ENCODE data around the gene SPTSSA. TPM values are rescaled to one million over a fixed set of nuclear protein-coding genes. Genes with fewer than 3 reads are reported as not detected.
"Not testable (repeated sequence)": the region's sequence is repeated elsewhere in the genome, so short reads cannot be mapped to it uniquely, and the experiment has no call there.

The SPTSSA gene
- total RNA-seq, 1 experiment from 2014 or later, result 25.0 TPM

DNA sequence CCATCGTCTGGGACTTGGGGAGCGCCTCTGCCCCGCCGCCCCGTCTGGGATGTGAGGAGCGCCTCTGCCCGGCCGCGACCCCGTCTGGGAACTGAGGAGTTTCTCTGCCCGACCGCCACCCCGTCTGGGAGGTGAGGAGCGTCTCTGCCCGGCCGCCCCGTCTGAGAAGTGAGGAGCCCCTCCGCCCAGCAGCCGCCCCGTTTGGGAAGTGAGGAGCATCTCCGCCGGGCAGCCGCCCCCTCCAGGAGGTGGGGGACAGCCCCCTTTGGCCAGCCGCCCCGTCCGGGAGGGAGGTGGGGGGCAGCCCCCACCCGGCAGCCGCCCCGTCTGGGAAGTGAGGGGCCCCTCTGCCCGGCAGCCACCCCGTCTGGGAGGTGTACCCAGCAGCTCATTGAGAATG, 14.0 kb upstream of the SPTSSA start:
- in situ Hi-C loops (cut with HindIII; ENCODE audit: low pct_unique_long_range_greater_than_20kb, low sequenced_read_pairs); DNase-seq (ENCODE audit: low read depth): not testable (repeated sequence)

DNA sequence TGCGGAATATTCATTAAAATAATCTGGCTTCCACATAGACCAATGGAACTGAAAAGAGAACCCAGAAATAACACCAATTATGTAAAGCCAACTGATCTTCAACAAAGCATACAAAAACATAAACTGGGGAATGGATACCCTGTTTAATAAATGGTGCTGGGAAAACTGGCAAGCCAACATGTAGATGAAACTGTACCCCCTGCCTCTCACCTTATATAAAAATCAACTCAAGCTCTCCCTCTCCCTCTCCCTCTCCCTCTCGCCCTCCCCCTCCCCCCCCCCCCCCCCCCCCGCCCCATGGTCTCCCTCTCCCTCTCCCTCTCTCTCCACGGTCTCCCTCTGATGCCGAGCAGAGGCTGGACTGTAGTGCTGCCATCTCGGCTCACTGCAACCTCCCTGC, 13.1 kb upstream of the SPTSSA start:
- in situ Hi-C loops (cut with HindIII; ENCODE audit: low pct_unique_long_range_greater_than_20kb, low sequenced_read_pairs), result no loop called here
- no peak for DNase-seq (ENCODE audit: low read depth)

DNA sequence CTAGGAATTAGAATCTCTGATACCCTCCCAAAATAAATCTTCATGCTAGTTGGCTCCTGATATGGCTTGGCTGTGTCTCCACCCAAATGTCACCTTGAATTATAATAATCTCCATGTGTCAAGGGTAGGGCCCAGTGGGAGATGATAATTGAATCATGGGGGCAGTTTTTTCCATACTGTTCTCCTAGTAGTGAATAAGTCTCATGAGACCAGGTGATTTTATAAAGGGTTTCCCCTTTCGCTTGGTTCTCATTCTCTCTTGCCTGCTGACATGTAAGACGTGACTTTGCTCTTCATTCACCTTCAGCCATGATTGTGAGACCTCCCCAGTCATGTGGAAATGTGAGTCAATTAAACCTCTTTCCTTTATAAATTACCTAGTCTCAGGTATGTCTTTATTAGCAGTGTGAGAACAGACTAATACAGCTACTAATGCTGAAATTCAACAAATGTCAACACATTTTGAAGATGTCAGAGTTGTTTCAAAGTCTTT, 12.2 kb upstream of the SPTSSA start:
- in situ Hi-C loops (cut with HindIII; ENCODE audit: low pct_unique_long_range_greater_than_20kb, low sequenced_read_pairs), result no loop called here
- DNase-seq (ENCODE audit: low read depth), result no peak

DNA sequence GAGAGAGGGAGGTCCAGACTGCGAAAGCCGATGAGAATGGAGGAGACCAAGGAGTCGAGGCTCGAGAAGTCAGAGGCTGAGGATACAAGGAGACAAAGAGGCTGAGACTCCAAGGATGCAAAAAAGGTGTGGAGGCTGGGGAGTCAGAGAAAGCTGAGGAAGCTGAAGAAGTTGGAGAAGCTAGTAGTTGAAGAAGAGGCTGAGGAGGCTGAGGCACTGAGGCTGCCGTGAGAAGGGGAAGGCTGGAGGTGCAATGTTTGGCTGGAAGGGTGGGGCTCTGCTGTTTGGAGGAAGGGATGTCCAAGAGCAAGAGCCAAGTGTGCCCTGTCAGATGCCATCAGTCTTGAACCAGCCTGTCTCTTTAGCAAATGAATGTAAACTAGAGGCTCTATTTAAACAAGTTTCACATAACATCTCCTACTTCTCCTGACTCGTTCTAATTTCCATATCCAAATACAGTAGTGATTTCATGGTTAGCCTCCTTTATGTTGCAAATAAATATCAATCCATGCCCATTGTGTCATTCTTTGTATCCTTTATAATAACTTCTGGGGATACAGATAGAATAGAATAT, 10.8 kb upstream of the SPTSSA start:
- no peak for DNase-seq (ENCODE audit: low read depth)
- in situ Hi-C loops (cut with HindIII; ENCODE audit: low pct_unique_long_range_greater_than_20kb, low sequenced_read_pairs), result no loop called here

DNA sequence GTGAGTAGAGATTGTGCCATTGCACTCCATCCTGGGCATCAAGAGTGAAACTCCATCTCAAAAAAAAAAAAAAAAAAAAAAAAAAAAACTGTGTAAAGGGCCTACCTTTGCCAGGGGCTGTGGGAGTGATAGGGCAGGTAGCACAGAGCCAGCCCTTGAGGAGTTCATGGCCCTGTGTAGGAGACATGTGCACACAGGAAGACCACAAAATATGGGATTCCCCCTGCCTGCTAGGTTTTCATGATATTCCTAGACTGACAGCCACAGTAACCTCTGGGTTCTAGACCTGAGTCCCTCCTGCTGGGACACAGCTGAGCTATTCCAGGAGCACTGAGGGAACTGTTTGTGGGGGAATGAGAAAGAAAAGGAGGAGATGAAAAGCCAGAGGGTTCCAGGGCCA, 8.3 kb upstream of the SPTSSA start:
- DNase-seq (ENCODE audit: low read depth), result no peak
- in situ Hi-C loops (cut with HindIII; ENCODE audit: low pct_unique_long_range_greater_than_20kb, low sequenced_read_pairs), result no loop called here

DNA sequence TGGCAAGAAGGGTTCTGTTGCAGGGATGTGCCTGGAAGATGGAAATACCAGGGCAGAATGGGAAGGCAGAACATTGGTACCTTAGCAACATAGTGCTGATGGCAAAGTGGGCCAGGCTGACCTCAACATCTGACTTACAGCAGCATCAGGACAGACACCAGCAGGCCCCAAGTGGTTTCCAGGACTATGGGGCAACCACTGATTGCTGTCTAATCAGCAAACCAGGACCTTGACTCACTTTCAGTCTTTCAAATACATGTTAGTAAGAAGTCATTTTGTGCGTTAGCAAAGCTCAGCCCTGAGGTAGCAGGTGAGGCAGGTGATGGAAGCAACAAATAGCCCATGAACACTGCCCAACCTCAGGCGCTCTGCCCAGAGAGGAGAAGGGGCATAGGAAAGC, 4.7 kb upstream of the SPTSSA start:
- in situ Hi-C loops (cut with HindIII; ENCODE audit: low pct_unique_long_range_greater_than_20kb, low sequenced_read_pairs), result no loop called here

GRCh38 chr14:34465069-34465859, 3.2 kb upstream of the SPTSSA start:
- in situ Hi-C loops (cut with HindIII; ENCODE audit: low pct_unique_long_range_greater_than_20kb, low sequenced_read_pairs), result no loop called here

More for the DNA sequence above, 4.7 kb upstream of the SPTSSA start:
- no peak for DNase-seq (ENCODE audit: low read depth)

GRCh38 chr14:34463598-34463961, 1.5 kb upstream of the SPTSSA start:
- in situ Hi-C loops (cut with HindIII; ENCODE audit: low pct_unique_long_range_greater_than_20kb, low sequenced_read_pairs), result no loop called here
- DNase-seq (ENCODE audit: low read depth), result no peak

More at GRCh38 chr14:34465069-34465859, 3.2 kb upstream of the SPTSSA start:
- DNase-seq (ENCODE audit: low read depth), result peak; percentile 33

GRCh38 chr14:34461334-34462131, 507 bp downstream of the SPTSSA start:
- in situ Hi-C loops (cut with HindIII; ENCODE audit: low pct_unique_long_range_greater_than_20kb, low sequenced_read_pairs), result no loop called here
- peak; percentile 16 for DNase-seq (ENCODE audit: low read depth)

GRCh38 chr14:34460841-34461240, 1.2 kb downstream of the SPTSSA start:
- in situ Hi-C loops (cut with HindIII; ENCODE audit: low pct_unique_long_range_greater_than_20kb, low sequenced_read_pairs), result no loop called here

GRCh38 chr14:34460295-34460694, 1.7 kb downstream of the SPTSSA start:
- no peak for DNase-seq (ENCODE audit: low read depth)
- in situ Hi-C loops (cut with HindIII; ENCODE audit: low pct_unique_long_range_greater_than_20kb, low sequenced_read_pairs), result no loop called here

More at GRCh38 chr14:34460841-34461240, 1.2 kb downstream of the SPTSSA start:
- DNase-seq (ENCODE audit: low read depth), result peak; percentile 10

DNA sequence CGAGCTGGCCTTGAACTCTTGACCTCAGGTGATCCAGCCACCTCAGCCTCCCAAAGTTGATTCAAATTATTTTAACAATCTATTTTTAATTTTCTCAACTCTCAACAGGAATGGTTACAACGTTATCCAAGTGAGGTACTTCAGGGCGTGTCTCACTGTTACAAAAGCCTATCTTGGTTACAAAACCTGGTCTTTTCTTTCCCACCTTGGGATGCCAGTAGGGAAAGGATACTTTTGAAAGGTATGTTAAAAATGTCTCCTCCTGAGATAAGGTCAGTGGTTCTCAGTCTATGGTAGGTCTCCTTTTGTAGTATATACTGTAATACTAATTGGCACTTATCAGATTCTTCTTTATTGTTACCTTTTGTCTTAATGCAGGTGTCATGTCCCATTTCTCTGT, 4.9 kb downstream of the SPTSSA start:
- no peak for DNase-seq (ENCODE audit: low read depth)
- in situ Hi-C loops (cut with HindIII; ENCODE audit: low pct_unique_long_range_greater_than_20kb, low sequenced_read_pairs), result no loop called here

DNA sequence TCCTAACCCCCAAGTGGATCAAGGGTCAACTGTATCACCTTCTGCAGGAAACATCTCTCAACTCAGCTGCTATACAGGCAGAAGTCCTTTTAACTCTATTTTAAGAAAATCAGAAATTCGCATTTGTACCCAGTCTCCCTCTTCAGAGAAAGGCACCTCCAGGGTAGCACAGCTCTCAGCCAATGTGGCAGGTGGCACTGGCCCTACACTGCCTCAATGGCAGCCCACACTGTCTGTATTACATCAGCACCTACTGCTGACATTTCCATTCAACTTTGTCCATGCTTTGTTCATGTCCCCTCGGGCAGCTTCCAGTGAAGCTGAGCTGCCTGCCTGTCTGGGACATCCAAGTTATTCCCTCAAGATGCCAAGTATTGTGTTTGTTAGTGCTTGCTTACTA, 8.8 kb downstream of the SPTSSA start:
- in situ Hi-C loops (cut with HindIII; ENCODE audit: low pct_unique_long_range_greater_than_20kb, low sequenced_read_pairs), result no loop called here
- no peak for DNase-seq (ENCODE audit: low read depth)

DNA sequence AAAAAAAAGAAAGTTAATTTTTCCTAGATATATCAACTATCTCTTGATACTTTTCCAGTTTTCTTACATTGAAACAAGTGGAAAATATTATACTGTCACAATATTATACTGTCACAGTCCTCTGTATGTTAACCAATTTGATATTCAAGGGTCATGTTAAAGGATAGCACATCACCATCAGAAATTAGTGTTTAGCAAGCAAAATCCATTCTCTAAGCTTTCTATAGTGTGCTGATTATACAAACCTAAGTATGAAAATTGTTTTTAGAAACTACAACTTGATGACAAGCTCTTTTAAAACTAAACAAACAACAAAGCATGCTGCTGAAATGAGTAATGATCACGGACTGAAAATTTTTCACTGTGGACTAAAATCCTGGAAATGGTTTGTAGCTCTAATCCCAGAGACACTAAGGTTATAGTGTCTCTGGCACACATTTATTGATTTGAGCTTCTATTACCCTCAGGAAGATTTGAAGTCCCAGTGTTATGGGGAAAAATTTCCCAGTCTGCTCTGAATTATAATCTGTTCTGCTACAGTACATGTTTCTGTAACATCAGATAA, 9.7 kb downstream of the SPTSSA start:
- no peak for DNase-seq (ENCODE audit: low read depth)
- in situ Hi-C loops (cut with HindIII; ENCODE audit: low pct_unique_long_range_greater_than_20kb, low sequenced_read_pairs), result no loop called here

DNA sequence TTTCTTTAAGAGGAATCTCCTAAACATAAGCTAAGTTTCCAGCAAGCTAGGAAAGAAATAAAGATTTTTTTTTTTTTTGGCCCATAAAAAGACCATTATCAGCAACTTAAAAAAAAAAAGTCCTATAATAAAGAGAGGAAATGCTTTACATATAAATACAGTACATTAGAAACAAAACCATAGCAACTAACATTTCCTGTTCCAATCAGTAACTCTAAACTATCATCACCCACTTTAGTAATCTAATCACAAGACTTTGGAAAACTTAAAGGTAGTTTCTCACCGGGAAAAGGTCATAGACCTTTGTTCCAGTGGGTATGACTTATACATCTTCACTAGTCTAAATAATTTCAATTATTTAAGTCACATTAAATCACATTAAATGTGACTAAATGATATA, 11.1 kb downstream of the SPTSSA start:
- in situ Hi-C loops (cut with HindIII; ENCODE audit: low pct_unique_long_range_greater_than_20kb, low sequenced_read_pairs), result no loop called here
- DNase-seq (ENCODE audit: low read depth), result no peak

- in situ Hi-C loops (cut with HindIII; ENCODE audit: low pct_unique_long_range_greater_than_20kb, low sequenced_read_pairs), result no loop called here
- no peak for DNase-seq (ENCODE audit: low read depth)
These were observed 11.5 kb downstream of the SPTSSA start for GRCh38 chr14:34450542-34450915.

DNA sequence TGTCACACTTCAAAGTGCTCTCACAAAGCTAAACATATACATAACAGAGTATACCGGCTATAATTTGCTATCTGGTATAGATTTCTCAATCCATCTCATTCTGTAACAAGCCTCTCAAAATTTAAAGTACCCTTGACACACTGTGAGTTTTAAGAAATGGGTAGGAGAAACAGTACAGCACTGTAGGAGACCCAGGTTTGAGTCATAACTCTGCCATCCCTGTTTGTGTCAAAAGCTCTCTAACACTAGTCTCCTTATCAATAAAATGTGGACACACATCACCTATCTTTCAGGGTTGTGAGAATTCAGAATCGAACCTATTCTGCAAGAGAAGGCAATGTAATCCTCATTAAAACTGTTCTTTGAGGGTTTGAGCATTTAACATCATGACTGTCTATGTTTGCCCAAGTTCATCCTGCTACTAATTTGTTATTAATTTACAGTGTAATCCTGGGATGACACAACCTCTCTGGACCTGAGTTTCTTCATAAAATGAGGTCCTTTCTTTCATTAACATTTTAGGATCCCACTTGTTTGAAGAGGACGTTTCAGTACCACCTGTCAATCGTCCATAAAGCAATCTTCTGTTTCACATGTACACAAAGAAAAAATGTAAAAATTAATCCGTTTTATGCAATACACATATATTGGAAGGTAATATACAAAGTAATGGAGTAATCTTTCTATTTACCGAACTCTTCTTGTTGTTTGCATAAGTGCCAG, 12.1 kb downstream of the SPTSSA start:
- in situ Hi-C loops (cut with HindIII; ENCODE audit: low pct_unique_long_range_greater_than_20kb, low sequenced_read_pairs), result no loop called here
- no peak for DNase-seq (ENCODE audit: low read depth)

GRCh38 chr14:34439090-34439489, 22.9 kb downstream of the SPTSSA start:
- in situ Hi-C loops (cut with HindIII; ENCODE audit: low pct_unique_long_range_greater_than_20kb, low sequenced_read_pairs), result no loop called here
- DNase-seq (ENCODE audit: low read depth), result no peak
